ENCODE results near the gene MRPL24. TPM values are rescaled to one million over a fixed set of nuclear protein-coding genes. Genes with fewer than 3 reads are reported as not detected.

MRPL24 gene
- total and polyA plus RNA-seq, 2 of the 13 experiments (the other 11 are each of a cell fraction or from before 2014, with no cell fraction given): 38.1 to 42.9 TPM

DNA sequence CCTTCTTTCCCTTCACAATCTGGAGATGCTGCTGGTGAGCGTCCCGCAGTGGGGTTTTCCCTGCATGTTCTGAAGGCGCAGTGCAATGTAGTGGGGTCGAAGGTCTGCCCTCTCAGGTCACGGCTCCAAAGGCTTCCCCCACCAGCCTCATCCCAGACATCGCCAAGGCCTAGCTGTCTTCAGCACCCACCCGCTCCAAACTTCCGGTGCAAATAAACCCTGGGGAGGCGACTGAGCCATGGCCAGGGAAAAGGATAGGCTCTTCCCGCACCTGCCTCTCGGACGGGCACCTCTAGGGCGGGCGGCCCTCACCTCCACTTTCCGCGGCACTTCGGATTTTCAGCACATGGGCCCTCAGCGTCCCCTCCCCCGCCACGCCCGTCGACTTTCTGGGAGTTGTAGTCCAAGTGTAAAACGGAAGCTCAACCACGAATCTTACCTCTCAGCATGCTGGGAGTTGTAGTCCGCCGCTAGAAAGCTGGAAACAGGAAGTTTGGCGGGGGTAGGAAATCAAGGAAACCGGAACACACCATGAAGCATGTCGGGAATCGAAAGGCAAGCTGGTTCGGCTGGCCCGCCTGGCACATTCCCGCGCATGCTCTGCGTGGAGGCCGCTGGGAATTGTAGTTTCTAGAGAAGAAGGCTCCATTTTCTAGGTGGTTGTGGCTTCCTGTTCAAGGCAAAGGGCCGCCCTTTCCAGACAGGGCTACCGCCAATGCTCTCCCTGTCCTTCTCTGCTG lies at the start of gene MRPL24 (continued):
- TF ChIP-seq ZNF138 (CRISPR knock-in tag; IDR thresholded peaks at IDR 0.05; ENCODE audit: low read depth): no peak
- TF ChIP-seq CHD4 (IDR thresholded peaks at IDR 0.05; ENCODE audit: borderline replicate concordance, low read length): no peak
- TF ChIP-seq SIN3B (IDR thresholded peaks at IDR 0.05; ENCODE audit: low read length): peak; percentile 29; the same call in 1 of the 2 replicates
- TF ChIP-seq ZNF7 (CRISPR knock-in tag; IDR thresholded peaks at IDR 0.05): no peak
- TF ChIP-seq ZNF260 (CRISPR knock-in tag; IDR thresholded peaks at IDR 0.05; ENCODE audit: borderline replicate concordance, low read depth): no peak
- TF ChIP-seq ZNF776 (CRISPR knock-in tag; IDR thresholded peaks at IDR 0.05): peak; percentile 91; the same call in 1 of the 2 replicates
- no peak for TF ChIP-seq MAFG (CRISPR knock-in tag; IDR thresholded peaks at IDR 0.05)
- TF ChIP-seq, protein P1, sequence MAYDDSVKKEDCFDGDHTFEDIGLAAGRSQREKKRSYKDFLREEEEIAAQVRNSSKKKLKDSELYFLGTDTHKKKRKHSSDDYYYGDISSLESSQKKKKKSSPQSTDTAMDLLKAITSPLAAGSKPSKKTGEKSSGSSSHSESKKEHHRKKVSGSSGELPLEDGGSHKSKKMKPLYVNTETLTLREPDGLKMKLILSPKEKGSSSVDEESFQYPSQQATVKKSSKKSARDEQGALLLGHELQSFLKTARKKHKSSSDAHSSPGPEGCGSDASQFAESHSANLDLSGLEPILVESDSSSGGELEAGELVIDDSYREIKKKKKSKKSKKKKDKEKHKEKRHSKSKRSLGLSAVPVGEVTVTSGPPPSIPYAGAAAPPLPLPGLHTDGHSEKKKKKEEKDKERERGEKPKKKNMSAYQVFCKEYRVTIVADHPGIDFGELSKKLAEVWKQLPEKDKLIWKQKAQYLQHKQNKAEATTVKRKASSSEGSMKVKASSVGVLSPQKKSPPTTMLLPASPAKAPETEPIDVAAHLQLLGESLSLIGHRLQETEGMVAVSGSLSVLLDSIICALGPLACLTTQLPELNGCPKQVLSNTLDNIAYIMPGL (CRISPR knock-in tag; IDR thresholded peaks at IDR 0.05; ENCODE audit: borderline replicate concordance in 1 of 2, low read depth in 1 of 2): peak; percentile 73 to 93
- TF ChIP-seq ZNF629 (CRISPR knock-in tag; conservative IDR thresholded peaks at IDR 0.05): peak; percentile 20; the same call in 1 of the 2 replicates
- TF ChIP-seq, protein P2, sequence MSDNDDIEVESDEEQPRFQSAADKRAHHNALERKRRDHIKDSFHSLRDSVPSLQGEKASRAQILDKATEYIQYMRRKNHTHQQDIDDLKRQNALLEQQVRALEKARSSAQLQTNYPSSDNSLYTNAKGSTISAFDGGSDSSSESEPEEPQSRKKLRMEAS (IDR thresholded peaks at IDR 0.05): peak; percentile 98
- peak; percentile 48; the same call in 1 of the 2 replicates for TF ChIP-seq ZNF761 (CRISPR knock-in tag; conservative IDR thresholded peaks at IDR 0.05)
- TF ChIP-seq, protein P3, sequence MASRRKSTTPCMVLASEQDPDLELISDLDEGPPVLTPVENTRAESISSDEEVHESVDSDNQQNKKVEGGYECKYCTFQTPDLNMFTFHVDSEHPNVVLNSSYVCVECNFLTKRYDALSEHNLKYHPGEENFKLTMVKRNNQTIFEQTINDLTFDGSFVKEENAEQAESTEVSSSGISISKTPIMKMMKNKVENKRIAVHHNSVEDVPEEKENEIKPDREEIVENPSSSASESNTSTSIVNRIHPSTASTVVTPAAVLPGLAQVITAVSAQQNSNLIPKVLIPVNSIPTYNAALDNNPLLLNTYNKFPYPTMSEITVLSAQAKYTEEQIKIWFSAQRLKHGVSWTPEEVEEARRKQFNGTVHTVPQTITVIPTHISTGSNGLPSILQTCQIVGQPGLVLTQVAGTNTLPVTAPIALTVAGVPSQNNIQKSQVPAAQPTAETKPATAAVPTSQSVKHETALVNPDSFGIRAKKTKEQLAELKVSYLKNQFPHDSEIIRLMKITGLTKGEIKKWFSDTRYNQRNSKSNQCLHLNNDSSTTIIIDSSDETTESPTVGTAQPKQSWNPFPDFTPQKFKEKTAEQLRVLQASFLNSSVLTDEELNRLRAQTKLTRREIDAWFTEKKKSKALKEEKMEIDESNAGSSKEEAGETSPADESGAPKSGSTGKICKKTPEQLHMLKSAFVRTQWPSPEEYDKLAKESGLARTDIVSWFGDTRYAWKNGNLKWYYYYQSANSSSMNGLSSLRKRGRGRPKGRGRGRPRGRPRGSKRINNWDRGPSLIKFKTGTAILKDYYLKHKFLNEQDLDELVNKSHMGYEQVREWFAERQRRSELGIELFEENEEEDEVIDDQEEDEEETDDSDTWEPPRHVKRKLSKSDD (CRISPR knock-in tag; IDR thresholded peaks at IDR 0.05; ENCODE audit: low read depth): peak; percentile 54
- TF ChIP-seq ZNF335 (CRISPR knock-in tag; IDR thresholded peaks at IDR 0.05): peak; percentile 86
- peak; percentile 66 for TF ChIP-seq RXRA (CRISPR knock-in tag; IDR thresholded peaks at IDR 0.05)
- 0 out of 2 replicates have a peak, but pooled peaks have one; percentile 33 for TF ChIP-seq ZNF232 (CRISPR knock-in tag; IDR thresholded peaks at IDR 0.05; ENCODE audit: borderline replicate concordance)
- TF ChIP-seq ZNF614 (CRISPR knock-in tag; IDR thresholded peaks at IDR 0.05; ENCODE audit: borderline replicate concordance): no peak; the same call in 1 of the 2 replicates
- TF ChIP-seq, protein P4, sequence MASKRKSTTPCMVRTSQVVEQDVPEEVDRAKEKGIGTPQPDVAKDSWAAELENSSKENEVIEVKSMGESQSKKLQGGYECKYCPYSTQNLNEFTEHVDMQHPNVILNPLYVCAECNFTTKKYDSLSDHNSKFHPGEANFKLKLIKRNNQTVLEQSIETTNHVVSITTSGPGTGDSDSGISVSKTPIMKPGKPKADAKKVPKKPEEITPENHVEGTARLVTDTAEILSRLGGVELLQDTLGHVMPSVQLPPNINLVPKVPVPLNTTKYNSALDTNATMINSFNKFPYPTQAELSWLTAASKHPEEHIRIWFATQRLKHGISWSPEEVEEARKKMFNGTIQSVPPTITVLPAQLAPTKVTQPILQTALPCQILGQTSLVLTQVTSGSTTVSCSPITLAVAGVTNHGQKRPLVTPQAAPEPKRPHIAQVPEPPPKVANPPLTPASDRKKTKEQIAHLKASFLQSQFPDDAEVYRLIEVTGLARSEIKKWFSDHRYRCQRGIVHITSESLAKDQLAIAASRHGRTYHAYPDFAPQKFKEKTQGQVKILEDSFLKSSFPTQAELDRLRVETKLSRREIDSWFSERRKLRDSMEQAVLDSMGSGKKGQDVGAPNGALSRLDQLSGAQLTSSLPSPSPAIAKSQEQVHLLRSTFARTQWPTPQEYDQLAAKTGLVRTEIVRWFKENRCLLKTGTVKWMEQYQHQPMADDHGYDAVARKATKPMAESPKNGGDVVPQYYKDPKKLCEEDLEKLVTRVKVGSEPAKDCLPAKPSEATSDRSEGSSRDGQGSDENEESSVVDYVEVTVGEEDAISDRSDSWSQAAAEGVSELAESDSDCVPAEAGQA (IDR thresholded peaks at IDR 0.05; ENCODE audit: low read depth): peak; percentile 71; the same call in 1 of the 2 replicates
- TF ChIP-seq, protein P4 (CRISPR knock-in tag; IDR thresholded peaks at IDR 0.05; ENCODE audit: borderline replicate concordance): peak; percentile 49; the same call in 1 of the 2 replicates
- no peak for TF ChIP-seq ZFP36L2 (CRISPR knock-in tag; IDR thresholded peaks at IDR 0.05)

All from HepG2 (cell line).